ENCODE results near the gene ESR2. TPM values are rescaled to one million over a fixed set of nuclear protein-coding genes. Genes with fewer than 3 reads are reported as not detected.

ESR2 gene
- total and polyA plus RNA-seq, 9 donors = 5.1 to 26.2 (median 13.5) TPM

GRCh38 chr14:64198486-64198885 is 95.7 kb downstream of the ESR2 start:
- no peak for TF ChIP-seq POLR2A (IDR thresholded peaks at IDR 0.05)
- no peak for TF ChIP-seq EP300 (IDR thresholded peaks at IDR 0.05)
- TF ChIP-seq, protein P1, sequence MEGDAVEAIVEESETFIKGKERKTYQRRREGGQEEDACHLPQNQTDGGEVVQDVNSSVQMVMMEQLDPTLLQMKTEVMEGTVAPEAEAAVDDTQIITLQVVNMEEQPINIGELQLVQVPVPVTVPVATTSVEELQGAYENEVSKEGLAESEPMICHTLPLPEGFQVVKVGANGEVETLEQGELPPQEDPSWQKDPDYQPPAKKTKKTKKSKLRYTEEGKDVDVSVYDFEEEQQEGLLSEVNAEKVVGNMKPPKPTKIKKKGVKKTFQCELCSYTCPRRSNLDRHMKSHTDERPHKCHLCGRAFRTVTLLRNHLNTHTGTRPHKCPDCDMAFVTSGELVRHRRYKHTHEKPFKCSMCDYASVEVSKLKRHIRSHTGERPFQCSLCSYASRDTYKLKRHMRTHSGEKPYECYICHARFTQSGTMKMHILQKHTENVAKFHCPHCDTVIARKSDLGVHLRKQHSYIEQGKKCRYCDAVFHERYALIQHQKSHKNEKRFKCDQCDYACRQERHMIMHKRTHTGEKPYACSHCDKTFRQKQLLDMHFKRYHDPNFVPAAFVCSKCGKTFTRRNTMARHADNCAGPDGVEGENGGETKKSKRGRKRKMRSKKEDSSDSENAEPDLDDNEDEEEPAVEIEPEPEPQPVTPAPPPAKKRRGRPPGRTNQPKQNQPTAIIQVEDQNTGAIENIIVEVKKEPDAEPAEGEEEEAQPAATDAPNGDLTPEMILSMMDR (IDR thresholded peaks at IDR 0.05) = no peak
- H3K27ac ChIP-seq = peak overlapping the region in 1 of 2 donors; percentile 11
- no peaks in the 10 kb centered on the region for H3K36me3 ChIP-seq
- DNase-seq = no peak
- peaks cover 33% of the 10 kb centered on the region for H3K4me1 ChIP-seq (ENCODE audit: insufficient read depth)
- H3K9me3 ChIP-seq = no peaks in the 10 kb centered on the region
- 66 to 74% (median 69%) methylated on average over 3 of the region's 3 CpGs for WGBS, 3 donors
- intact Hi-C loops (cut with DNase I) = no loop called here
- H3K27me3 ChIP-seq = no peaks in the 10 kb centered on the region
- no peak overlapping the region for H3K4me3 ChIP-seq

GRCh38 chr14:64197996-64198395 is 96.2 kb downstream of the ESR2 start:
- no peak for DNase-seq
- peak overlapping the region in 1 of 2 donors; percentile 11 for H3K27ac ChIP-seq
- H3K4me3 ChIP-seq = no peak overlapping the region
- H3K36me3 ChIP-seq = no peaks in the 10 kb centered on the region
- peaks cover 33% of the 10 kb centered on the region for H3K4me1 ChIP-seq (ENCODE audit: insufficient read depth)
- H3K9me3 ChIP-seq = no peaks in the 10 kb centered on the region
- WGBS, 3 donors = 49 to 88% (median 86%) methylated on average over 3 of the region's 3 CpGs
- TF ChIP-seq EP300 (IDR thresholded peaks at IDR 0.05) (no peak), POLR2A (IDR thresholded peaks at IDR 0.05) (no peak)
- TF ChIP-seq, protein P1 (IDR thresholded peaks at IDR 0.05) = no peak
- intact Hi-C loops (cut with DNase I) = no loop called here
- H3K27me3 ChIP-seq = no peaks in the 10 kb centered on the region

- intact Hi-C loops (cut with DNase I) = no loop called here
- WGBS, 3 donors = 3 to 7% (median 6%) methylated on average over 20 of the region's 20 CpGs
- TF ChIP-seq, protein P1 (IDR thresholded peaks at IDR 0.05) = no peak
- TF ChIP-seq EP300 (IDR thresholded peaks at IDR 0.05) (no peak), POLR2A (IDR thresholded peaks at IDR 0.05) (no peak)
- H3K4me3 ChIP-seq = peak overlapping the region; percentile 33
- no peaks in the 10 kb centered on the region for H3K9me3 ChIP-seq
- H3K27ac ChIP-seq = peak overlapping the region; percentile 63 to 78
- peaks cover 29% of the 10 kb centered on the region for H3K4me1 ChIP-seq (ENCODE audit: insufficient read depth)
- DNase-seq = peak; percentile 52 to 75 (median 66)
- H3K27me3 ChIP-seq = no peaks in the 10 kb centered on the region
- no peaks in the 10 kb centered on the region for H3K36me3 ChIP-seq
These were observed 97.3 kb downstream of the ESR2 start for GRCh38 chr14:64196814-64197411.

DNA sequence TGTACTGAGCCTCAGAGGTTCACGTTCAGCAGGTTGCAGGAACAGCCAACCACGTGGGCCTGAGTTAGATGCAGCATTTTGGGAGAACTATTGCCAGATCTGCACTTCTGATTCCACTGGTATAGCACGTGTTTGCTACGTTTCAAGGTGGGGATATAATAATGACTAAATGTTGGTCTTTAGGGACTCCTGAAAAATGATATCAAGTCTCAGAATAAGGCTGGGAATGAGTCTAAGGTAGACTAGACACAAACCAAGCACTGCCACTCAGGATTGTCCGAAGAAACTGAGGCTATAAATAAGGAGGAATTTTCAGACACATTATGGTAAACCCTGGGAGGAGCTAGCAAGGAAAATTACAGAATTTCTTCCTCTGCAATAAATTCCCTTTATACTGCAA is 98.1 kb downstream of the ESR2 start:
- H3K27me3 ChIP-seq = no peaks in the 10 kb centered on the region
- no peaks in the 10 kb centered on the region for H3K9me3 ChIP-seq
- peak overlapping the region in 1 of 2 donors; percentile 78 for H3K27ac ChIP-seq
- 31 to 44% (median 38%) methylated on average over 5 of the region's 5 CpGs for WGBS, 3 donors
- no peak for TF ChIP-seq POLR2A (IDR thresholded peaks at IDR 0.05)
- TF ChIP-seq EP300 (IDR thresholded peaks at IDR 0.05) = no peak
- TF ChIP-seq, protein P1 (IDR thresholded peaks at IDR 0.05) = no peak
- DNase-seq = no peak
- peaks cover 27% of the 10 kb centered on the region for H3K4me1 ChIP-seq (ENCODE audit: insufficient read depth)
- no peak overlapping the region for H3K4me3 ChIP-seq
- intact Hi-C loops (cut with DNase I) = no loop called here
- H3K36me3 ChIP-seq = no peaks in the 10 kb centered on the region
